ENCODE results near the gene GOLGA3. TPM values are rescaled to one million over a fixed set of nuclear protein-coding genes. Genes with fewer than 3 reads are reported as not detected.

The GOLGA3 gene
- total and polyA plus RNA-seq, 2 donors (not counting 1 experiment from before 2014, with no cell fraction given) = 32.7 to 66.0 TPM

GRCh38 chr12:132838410-132839080, 9.9 kb upstream of the GOLGA3 start:
- Mint-ChIP-seq H3K4me1 (peaks cover 13% of the 10 kb centered on the region), H3K27me3 (no peaks in the 10 kb centered on the region), H3K4me3 (no peak overlapping the region), H3K27ac (no peak overlapping the region), H3K9me3 (ENCODE audit: insufficient read depth) (no peaks in the 10 kb centered on the region)
- H3K79me2 ChIP-seq (ENCODE audit: control insufficient read depth, insufficient read depth, low read length) = peaks cover 13% of the 10 kb centered on the region
- no peak overlapping the region for H2AFZ ChIP-seq (ENCODE audit: insufficient read depth, low read depth, low read length, poor library complexity, severe bottlenecking)
- ChIA-PET POLR2A (no interaction called here), CTCF (no interaction called here)
- H3K9ac ChIP-seq (ENCODE audit: low read length) = no peak overlapping the region
- peaks cover 0 to 30% of the 10 kb centered on the region in 2 experiments for H3K36me3 ChIP-seq (replicated peaks in 1 of 2; ENCODE audit: control extremely low read depth in 1 of 2, control insufficient read depth in 1 of 2, extremely low read depth in 1 of 2, insufficient read depth in 2 of 2, low read length in 1 of 2)
- no peak overlapping the region for H3K4me3 ChIP-seq (ENCODE audit: control extremely low read depth in 1 of 5, extremely low read depth in 1 of 5, insufficient read depth in 1 of 5, low read depth in 2 of 5, low read length in 4 of 5)
- H3K27ac ChIP-seq (ENCODE audit: low read length in 2 of 2) = no peak overlapping the region
- 98% methylated on average over 16 of the region's 17 CpGs for WGBS (ENCODE audit: insufficient coverage)
- peaks cover 0 to 7% (median 0%) of the 10 kb centered on the region in 3 donors for H3K9me3 ChIP-seq (ENCODE audit: control extremely low read depth in 1 of 3, control insufficient read depth in 2 of 3, insufficient read depth in 1 of 3, low read length in 2 of 3)
- peaks cover 13% of the 10 kb centered on the region for H4K20me1 ChIP-seq (ENCODE audit: control insufficient read depth, insufficient read depth, low read length, poor library complexity, severe bottlenecking)
- intact Hi-C loops (cut with micrococcal nuclease) = no loop called here
- DNase-seq = no peak
- H3K4me2 ChIP-seq (replicated peaks; ENCODE audit: low read depth, low read length, poor library complexity, severe bottlenecking) = no peak overlapping the region
- ATAC-seq (ENCODE audit: low read depth) = no peak
- no peaks in the 10 kb centered on the region for H3K27me3 ChIP-seq (replicated peaks in 1 of 4; ENCODE audit: control extremely low read depth in 1 of 4, control insufficient read depth in 3 of 4, insufficient read depth in 4 of 4, low read length in 3 of 4)
- TF ChIP-seq CTCF (IDR thresholded peaks at IDR 0.05) (no peak), EZH2 (IDR thresholded peaks at IDR 0.05; ENCODE audit: borderline replicate concordance, insufficient read depth, low read depth, low read length, poor library complexity, severe bottlenecking) (no peak)
- H3K4me1 ChIP-seq (ENCODE audit: control insufficient read depth in 2 of 2, insufficient read depth in 2 of 2, low read length in 2 of 2) = peaks cover 0 to 3% of the 10 kb centered on the region in 2 donors

GRCh38 chr12:132837693-132838409, 9.2 kb upstream of the GOLGA3 start:
- Mint-ChIP-seq H3K9me3 (ENCODE audit: insufficient read depth) (no peaks in the 10 kb centered on the region), H3K4me3 (no peak overlapping the region), H3K27me3 (no peaks in the 10 kb centered on the region), H3K27ac (no peak overlapping the region), H3K4me1 (peaks cover 13% of the 10 kb centered on the region)
- H3K79me2 ChIP-seq (ENCODE audit: control insufficient read depth, insufficient read depth, low read length) = peaks cover 13% of the 10 kb centered on the region
- WGBS (ENCODE audit: insufficient coverage) = 92% methylated on average over 27 of the region's 27 CpGs
- no peak overlapping the region for H3K4me2 ChIP-seq (replicated peaks; ENCODE audit: low read depth, low read length, poor library complexity, severe bottlenecking)
- H3K4me1 ChIP-seq (ENCODE audit: control insufficient read depth in 2 of 2, insufficient read depth in 2 of 2, low read length in 2 of 2) = peaks cover 0 to 3% of the 10 kb centered on the region in 2 donors
- peaks cover 13% of the 10 kb centered on the region for H4K20me1 ChIP-seq (ENCODE audit: control insufficient read depth, insufficient read depth, low read length, poor library complexity, severe bottlenecking)
- H3K27ac ChIP-seq (ENCODE audit: low read length in 2 of 2) = no peak overlapping the region
- intact Hi-C loops (cut with micrococcal nuclease) = no loop called here
- no peaks in the 10 kb centered on the region for H3K27me3 ChIP-seq (replicated peaks in 1 of 4; ENCODE audit: control extremely low read depth in 1 of 4, control insufficient read depth in 3 of 4, insufficient read depth in 4 of 4, low read length in 3 of 4)
- peaks cover 0 to 7% (median 0%) of the 10 kb centered on the region in 3 donors for H3K9me3 ChIP-seq (ENCODE audit: control extremely low read depth in 1 of 3, control insufficient read depth in 2 of 3, insufficient read depth in 1 of 3, low read length in 2 of 3)
- TF ChIP-seq CTCF (IDR thresholded peaks at IDR 0.05) = no peak
- TF ChIP-seq EZH2 (IDR thresholded peaks at IDR 0.05; ENCODE audit: borderline replicate concordance, insufficient read depth, low read depth, low read length, poor library complexity, severe bottlenecking) = no peak
- H3K36me3 ChIP-seq (replicated peaks in 1 of 2; ENCODE audit: control extremely low read depth in 1 of 2, control insufficient read depth in 1 of 2, extremely low read depth in 1 of 2, insufficient read depth in 2 of 2, low read length in 1 of 2) = peaks cover 0 to 23% of the 10 kb centered on the region in 2 experiments
- ATAC-seq (ENCODE audit: low read depth) (no peak), DNase-seq (no peak)
- ChIA-PET POLR2A (no interaction called here), CTCF (no interaction called here)
- H3K4me3 ChIP-seq (ENCODE audit: control extremely low read depth in 1 of 5, extremely low read depth in 1 of 5, insufficient read depth in 1 of 5, low read depth in 2 of 5, low read length in 4 of 5) = no peak overlapping the region
- H3K9ac ChIP-seq (ENCODE audit: low read length) = no peak overlapping the region
- H2AFZ ChIP-seq (ENCODE audit: insufficient read depth, low read depth, low read length, poor library complexity, severe bottlenecking) = no peak overlapping the region

All from B cell (primary cell).